CD1c-positive myeloid dendritic cell (primary cell): ENCODE data around the gene MICAL1.
A peak's percentile ranks its signal among the peaks of the same experiment; 100 is the strongest.

ENCODE experiments used
- DNase-seq: peaks from one replicate; pipeline ENCODE4 v3.0.0-alpha.2; 2016; ENCODE audit errors: extremely low spot score

Gene MICAL1

GRCh38 chr6:109454496-109455436, 806 bp downstream of the MICAL1 start:
- DNase-seq = peak; percentile 90

GRCh38 chr6:109453594-109454495, 1.7 kb downstream of the MICAL1 start:
- DNase-seq = no peak

DNA sequence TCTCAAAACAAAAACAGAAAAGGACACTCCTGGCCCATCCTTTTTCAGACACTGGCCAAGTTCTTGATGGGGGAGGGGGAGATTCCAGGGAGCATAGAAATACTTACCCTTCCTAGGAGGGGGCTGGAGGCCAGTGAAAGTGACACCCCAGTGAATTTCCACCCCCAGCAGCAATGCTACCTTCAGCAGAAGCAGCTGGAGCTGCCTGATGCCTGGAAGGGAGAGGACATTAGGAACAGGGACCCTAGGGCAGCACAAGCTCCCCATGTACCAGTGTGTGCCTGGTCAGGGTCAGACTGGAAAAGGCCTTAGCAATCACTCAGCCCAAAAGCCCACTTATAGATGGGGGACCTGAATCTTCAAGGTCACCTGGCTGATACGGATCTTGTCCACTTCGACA, 2.4 kb downstream of the MICAL1 start:
- DNase-seq = no peak

- no peak for DNase-seq
These were observed 3.4 kb downstream of the MICAL1 start for GRCh38 chr6:109452181-109452580.

GRCh38 chr6:109451376-109451775, 4.2 kb downstream of the MICAL1 start:
- no peak for DNase-seq

DNA sequence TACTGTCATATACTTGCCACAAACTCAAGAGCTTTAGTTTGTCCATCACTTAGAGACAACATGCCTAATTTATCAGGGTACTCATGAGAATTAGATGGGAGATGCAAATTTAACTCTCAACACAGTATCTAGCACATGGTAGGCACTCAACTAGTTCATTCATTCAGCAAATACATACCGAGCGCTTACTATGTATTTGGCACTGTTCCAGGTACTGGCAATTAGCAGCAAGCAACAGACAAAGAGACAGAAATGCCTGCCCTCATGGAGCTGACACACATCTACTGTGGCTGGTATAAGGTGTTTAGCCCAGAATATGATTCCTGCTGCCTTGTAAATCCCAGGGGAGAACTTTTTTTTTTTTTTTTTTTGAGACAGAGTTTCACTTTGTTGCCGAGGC, 4.8 kb downstream of the MICAL1 start:
- DNase-seq = no peak

DNA sequence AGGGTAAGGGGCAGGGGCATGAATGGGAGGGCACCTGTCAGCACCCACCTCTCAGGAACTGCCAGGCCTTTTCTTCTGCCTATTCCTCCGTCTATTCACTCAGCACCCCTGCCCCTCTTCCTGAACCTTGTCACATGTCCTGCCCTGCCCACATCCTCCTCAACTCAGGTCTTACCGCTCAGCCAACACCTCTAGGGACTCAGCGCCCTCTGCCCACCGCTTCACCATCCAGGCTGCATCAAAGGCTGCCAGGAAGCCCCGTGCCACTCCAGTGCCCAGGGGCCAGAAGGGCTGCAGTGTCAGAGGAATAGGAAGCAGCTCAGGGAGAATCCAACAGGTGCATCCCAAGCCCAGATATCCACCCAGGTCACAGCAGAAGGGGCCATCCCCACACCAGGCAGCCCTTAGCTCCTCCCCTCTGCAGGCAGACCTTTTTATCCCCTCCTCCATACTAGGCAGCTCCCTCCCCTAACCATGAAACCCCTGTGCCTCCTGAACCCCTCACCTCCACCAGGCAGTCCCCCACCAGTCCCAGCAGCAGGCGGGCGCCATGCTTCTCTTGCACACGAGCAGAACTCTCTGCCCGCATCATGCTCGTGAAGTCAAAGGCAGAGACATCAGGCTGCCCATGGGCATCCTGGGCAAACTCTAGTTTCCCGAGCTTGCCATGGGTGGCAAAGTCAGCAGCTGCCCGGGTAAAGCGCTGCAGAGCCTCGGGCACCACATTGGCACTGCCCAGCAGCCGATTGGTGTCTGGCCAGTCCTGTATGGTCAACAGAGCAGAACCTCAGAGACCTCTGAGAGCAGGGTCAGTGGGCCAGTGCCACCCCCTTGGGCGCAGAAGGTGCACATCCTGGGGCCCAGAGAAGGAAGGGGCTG, 5.5 kb downstream of the MICAL1 start:
- DNase-seq = no peak

DNA sequence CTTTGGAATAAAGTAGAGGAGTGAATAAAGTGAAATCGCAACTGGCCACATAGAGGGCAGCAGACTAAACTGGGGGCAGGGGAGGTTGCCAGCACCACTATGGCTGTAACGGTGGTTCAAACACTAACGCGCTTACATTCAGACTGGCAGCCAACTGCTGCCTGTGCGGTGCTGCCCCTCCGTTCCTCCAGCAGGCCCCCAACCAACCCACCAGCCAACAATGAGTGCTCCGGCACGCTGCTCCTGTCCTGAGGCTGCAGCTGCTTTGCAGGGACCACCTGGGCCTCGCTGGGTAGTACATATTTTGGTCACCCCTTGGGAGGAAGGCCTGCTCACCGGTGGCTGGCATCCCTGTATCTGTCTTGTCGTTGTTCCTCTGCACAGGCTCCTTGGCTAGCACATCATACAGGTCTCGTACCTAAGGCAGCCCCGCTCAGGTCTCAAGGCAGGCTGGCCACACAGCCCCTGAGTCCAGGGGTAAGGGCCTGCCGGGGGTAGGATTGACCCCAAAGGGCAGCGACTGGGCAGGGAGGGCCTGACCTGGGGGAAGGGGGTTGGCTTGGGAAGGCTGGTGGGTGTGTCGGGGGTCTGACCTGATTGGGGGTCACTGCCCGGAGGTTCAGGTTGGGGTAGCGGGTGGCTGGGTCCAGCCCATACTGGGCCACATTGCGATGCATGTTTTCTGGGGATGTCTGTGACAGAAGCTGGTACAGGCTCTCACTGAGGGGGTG, 6.3 kb downstream of the MICAL1 start:
- DNase-seq = no peak

DNA sequence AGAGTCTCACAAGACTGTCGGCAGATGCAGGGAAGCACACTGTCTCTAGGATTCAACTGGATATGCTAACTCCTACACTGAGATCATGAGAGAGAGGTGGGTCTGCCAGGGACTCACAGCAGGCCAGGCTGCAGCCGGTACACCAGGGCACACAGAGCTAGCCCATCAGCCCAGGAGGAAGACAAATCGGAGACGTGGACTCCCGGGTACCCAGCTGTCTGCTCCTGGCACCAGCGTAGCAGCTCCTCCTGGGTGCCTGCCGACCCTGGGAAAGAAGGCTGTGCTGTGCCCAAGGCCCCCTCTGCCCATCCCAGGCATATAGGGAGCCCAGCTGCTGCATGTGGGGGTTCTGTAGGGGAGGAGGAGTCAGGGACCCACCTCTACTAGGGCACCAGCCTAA, 7.0 kb downstream of the MICAL1 start:
- no peak for DNase-seq

DNA sequence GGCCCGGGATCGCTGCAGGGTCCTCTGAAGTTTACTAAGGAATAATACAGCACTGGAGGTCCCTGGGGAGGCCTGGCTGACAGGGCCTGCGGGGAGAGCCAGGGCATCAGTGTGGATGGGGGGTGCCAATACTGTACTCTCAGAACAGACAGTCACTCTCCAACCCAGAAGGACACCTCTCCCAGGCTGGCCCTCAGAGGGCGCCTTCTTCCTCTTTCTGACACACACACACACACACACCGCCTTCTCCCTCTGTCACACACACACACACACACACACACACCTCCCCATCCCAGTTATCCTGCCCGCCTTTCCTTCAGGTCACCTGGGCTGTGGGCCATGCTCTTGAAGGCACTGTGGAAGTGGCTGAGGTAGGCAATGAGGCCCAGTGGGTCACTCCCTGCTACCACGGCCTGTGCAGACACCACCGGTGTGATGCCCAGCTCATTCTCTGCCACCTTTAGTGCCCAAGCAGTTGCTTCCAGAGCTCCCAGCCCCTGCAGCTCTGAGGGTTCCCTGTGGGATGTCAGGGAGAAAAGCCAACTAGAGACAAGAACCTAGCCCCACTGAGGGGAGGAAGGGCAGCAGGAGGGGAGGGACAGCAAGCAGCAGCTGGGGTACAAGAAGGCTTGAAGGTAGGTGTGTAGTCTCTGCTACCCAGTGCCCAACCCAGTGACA, 7.6 kb downstream of the MICAL1 start:
- peak; percentile 29 for DNase-seq

DNA sequence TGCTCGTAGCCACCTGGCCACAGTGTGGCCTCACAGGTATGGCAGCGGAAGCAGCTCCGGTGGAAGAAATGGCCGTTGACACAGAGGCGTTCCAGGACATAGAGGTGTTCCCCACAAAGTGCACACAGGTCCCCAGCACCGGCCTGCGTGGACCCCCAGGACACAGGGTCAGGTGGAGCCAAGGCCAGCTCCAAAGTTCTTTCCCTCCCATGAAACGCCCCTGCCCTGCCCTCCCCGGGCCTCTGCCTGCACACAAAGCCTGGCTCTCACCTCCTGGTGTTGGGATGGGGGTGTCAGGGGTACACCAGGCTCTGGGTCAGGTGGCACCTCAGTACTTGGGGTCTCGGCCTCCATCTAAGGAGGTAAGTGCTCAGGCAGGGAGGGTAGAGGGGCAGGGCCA, 8.5 kb downstream of the MICAL1 start:
- no peak for DNase-seq

- DNase-seq = peak; percentile 12
These were observed 9.0 kb downstream of the MICAL1 start for GRCh38 chr6:109446541-109446940.

DNA sequence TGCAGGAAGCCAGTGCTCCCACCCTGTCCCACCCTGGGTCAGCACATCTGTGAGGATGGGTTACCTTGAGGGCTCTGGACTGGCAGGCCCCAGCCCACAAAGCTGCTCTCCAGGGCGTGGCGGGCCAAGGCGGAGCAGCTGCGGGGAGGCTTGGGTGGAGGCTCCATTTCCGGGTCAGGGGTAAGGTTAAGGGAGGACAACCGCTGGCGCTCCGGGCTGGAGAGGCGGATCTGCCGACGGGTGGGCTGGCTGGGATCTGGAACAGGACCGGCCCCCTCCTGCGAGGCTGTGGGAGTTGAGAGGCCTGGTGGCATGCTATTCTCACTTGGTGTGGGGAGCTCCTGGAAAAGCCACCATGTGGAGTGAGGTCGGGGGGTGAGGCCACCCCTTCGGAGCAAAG, 9.5 kb downstream of the MICAL1 start:
- DNase-seq = no peak

- DNase-seq = no peak
These were observed 10.2 kb downstream of the MICAL1 start for GRCh38 chr6:109445382-109445781.

DNA sequence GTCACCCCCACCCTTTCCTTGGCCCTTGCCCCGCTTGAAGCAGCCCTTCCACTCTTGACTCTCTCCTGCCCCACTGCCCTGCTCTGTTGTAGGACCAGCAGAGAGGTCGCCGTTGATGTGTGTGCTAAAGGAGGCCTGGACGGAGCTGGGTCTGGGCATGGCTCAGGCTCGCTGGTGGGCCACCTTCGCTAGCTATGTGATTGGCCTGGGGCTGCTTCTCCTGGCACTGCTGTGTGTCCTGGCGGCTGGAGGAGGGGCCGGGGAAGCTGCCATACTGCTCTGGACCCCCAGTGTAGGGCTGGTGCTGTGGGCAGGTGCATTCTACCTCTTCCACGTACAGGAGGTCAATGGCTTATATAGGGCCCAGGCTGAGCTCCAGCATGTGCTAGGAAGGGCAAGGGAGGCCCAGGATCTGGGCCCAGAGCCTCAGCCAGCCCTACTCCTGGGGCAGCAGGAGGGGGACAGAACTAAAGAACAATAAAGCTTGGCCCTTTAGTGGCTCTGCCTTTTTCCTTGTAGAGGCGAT, 12.1 kb downstream of the MICAL1 start:
- no peak for DNase-seq

GRCh38 chr6:109442393-109442924, 13.1 kb downstream of the MICAL1 start:
- DNase-seq = no peak

DNA sequence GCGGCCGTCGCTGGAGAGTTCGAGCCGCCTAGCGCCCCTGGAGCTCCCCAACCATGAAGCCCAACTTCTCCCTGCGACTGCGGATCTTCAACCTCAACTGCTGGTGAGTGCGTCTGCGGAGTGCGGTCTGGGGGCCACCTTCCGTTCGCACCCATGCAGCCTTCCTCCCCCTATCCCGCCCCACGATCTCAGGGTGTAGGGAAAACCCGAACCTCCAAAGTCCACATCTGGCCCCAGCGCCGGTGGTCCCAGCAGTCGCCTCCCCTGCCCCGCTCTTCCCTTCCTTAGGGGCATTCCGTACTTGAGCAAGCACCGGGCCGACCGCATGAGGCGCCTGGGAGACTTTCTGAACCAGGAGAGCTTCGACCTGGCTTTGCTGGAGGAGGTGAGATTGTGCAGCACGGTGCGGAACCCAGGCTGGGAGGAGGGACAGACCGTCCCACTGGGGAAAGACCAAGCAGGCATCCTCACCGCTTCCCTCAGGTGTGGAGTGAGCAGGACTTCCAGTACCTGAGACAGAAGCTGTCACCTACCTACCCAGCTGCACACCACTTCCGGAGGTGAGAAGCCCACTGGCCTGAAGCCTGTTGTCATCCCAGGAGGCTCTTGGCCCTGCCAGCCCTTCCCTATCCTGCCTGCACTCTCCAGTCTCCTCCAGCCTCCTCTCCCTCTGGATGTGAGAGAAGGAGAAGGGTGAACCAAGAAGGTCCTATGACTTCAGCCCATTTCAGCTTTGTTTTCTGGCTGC, 14.3 kb downstream of the MICAL1 start:
- peak; percentile 58 for DNase-seq

DNA sequence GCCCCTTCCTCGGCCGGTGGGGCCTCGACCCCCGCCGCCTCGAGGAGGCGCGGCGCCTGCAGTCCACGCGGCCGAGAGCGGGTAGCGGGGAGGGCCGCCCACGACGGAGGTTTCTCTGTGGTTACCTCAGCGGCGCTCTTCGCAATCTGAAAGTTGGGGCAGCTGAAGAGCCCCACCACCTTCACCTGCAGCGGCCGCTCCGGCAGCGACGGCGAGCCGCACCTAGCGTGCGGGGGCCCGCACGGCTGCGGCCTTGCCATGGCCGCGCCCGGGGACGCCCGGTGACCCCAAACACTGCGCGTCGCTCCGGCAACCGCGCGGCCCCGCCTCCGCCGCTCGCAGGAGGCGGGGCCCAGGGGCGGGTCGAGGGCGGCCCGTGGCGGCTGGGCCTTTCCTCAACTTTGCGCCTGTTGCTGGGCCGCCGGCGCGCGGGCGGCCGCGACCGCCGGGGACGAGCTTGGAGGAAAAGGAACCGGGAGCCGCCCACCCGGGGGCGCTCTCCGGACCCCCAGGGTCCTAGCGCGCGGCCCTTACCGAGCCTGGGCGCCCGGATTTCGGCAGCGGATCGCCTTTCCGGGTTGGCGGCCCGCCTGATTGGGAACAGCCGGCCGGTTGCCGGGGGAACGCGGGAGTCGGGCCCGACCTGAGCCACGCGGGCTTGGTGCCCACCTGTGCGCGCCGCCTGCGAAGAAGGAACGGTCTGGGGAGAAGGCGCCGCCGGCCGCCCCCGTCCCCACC, 15.1 kb downstream of the MICAL1 start, which contains the start of the genes PPIL6 and SMPD2:
Gene PPIL6, minus strand, starts transcription at position 298 of the 738 bp plus-strand sequence. Its CDS starts 38 bp downstream, at position 260.
Gene SMPD2, plus strand, starts transcription at position 394 of the 738 bp plus-strand sequence. CDS start 398 bp downstream, outside the sequence.
- peak; percentile 95 for DNase-seq
